ENCODE data around the gene CXCL12. TPM values are rescaled to one million over a fixed set of nuclear protein-coding genes. Genes with fewer than 3 reads are reported as not detected.

The CXCL12 gene
- total RNA-seq, 1 donor from 2014 or later, result 23.7 TPM

GRCh38 chr10:44426247-44427034 is 41.5 kb upstream of the CXCL12 start:
- no peak for FAIRE-seq
- Histone ChIP-seq H3K27ac (ENCODE audit: low read depth, low read length) (no peak overlapping the region), H3K9me3 (ENCODE audit: insufficient read depth, low read depth, low read length) (no peaks in the 10 kb centered on the region), H3K36me3 (ENCODE audit: insufficient read depth, low read length) (no peaks in the 10 kb centered on the region), H3K79me2 (ENCODE audit: insufficient read depth, low read length) (no peaks in the 10 kb centered on the region), H3K27me3 (ENCODE audit: insufficient read depth, low read length) (no peaks in the 10 kb centered on the region), H3K4me1 (ENCODE audit: insufficient read depth, low read length) (no peaks in the 10 kb centered on the region), H3K4me2 (ENCODE audit: low read length) (no peak overlapping the region), H4K20me1 (ENCODE audit: insufficient read depth, low read length) (no peaks in the 10 kb centered on the region), H3K9ac (ENCODE audit: low read length) (no peak overlapping the region), H2AFZ (ENCODE audit: low read depth, low read length) (no peak overlapping the region), H3K4me3 (ENCODE audit: insufficient read depth, low read depth, low read length) (no peak overlapping the region)
- DNase-seq (ENCODE audit: low read depth), result no peak
- H3K27ac Mint-ChIP-seq (ENCODE audit: unreplicated experiment), result no peak overlapping the region
- TF ChIP-seq EZH2 (IDR thresholded peaks at IDR 0.05; ENCODE audit: insufficient read depth, low read length) (no peak), CTCF (IDR thresholded peaks at IDR 0.05; ENCODE audit: insufficient read depth, low read depth, low read length) (no peak)
- peaks cover 7% of the 10 kb centered on the region for H3K9me3 Mint-ChIP-seq (ENCODE audit: unreplicated experiment)
- no peaks in the 10 kb centered on the region for H3K36me3 Mint-ChIP-seq (ENCODE audit: low read depth, unreplicated experiment)
- H3K27me3 Mint-ChIP-seq (ENCODE audit: low read depth, unreplicated experiment), result peaks cover 17% of the 10 kb centered on the region
- no peak overlapping the region for H3K4me3 Mint-ChIP-seq (ENCODE audit: unreplicated experiment)
- H3K4me1 Mint-ChIP-seq (ENCODE audit: low read depth, unreplicated experiment), result no peaks in the 10 kb centered on the region

GRCh38 chr10:44425466-44425865 is 40.6 kb upstream of the CXCL12 start:
- Histone ChIP-seq H3K27me3 (ENCODE audit: insufficient read depth, low read length) (peaks cover 3% of the 10 kb centered on the region), H3K9ac (ENCODE audit: low read length) (no peak overlapping the region), H3K36me3 (ENCODE audit: insufficient read depth, low read length) (no peaks in the 10 kb centered on the region), H3K27ac (ENCODE audit: low read depth, low read length) (no peak overlapping the region), H3K9me3 (ENCODE audit: insufficient read depth, low read depth, low read length) (no peaks in the 10 kb centered on the region), H3K4me2 (ENCODE audit: low read length) (no peak overlapping the region), H3K4me3 (ENCODE audit: insufficient read depth, low read depth, low read length) (no peak overlapping the region), H4K20me1 (ENCODE audit: insufficient read depth, low read length) (no peaks in the 10 kb centered on the region), H2AFZ (ENCODE audit: low read depth, low read length) (no peak overlapping the region), H3K79me2 (ENCODE audit: insufficient read depth, low read length) (no peaks in the 10 kb centered on the region), H3K4me1 (ENCODE audit: insufficient read depth, low read length) (no peaks in the 10 kb centered on the region)
- Mint-ChIP-seq H3K4me3 (ENCODE audit: unreplicated experiment) (no peak overlapping the region), H3K4me1 (ENCODE audit: low read depth, unreplicated experiment) (no peaks in the 10 kb centered on the region), H3K9me3 (ENCODE audit: unreplicated experiment) (peaks cover 1% of the 10 kb centered on the region), H3K27ac (ENCODE audit: unreplicated experiment) (no peak overlapping the region), H3K27me3 (ENCODE audit: low read depth, unreplicated experiment) (peaks cover 17% of the 10 kb centered on the region), H3K36me3 (ENCODE audit: low read depth, unreplicated experiment) (no peaks in the 10 kb centered on the region)
- no peak for DNase-seq (ENCODE audit: low read depth)
- TF ChIP-seq CTCF (IDR thresholded peaks at IDR 0.05; ENCODE audit: insufficient read depth, low read depth, low read length), result no peak
- no peak for TF ChIP-seq EZH2 (IDR thresholded peaks at IDR 0.05; ENCODE audit: insufficient read depth, low read length)
- no peak for FAIRE-seq

- DNase-seq (ENCODE audit: low read depth), result no peak
- Histone ChIP-seq H3K27me3 (ENCODE audit: insufficient read depth, low read length) (peaks cover 3% of the 10 kb centered on the region), H3K9ac (ENCODE audit: low read length) (no peak overlapping the region), H3K36me3 (ENCODE audit: insufficient read depth, low read length) (no peaks in the 10 kb centered on the region), H2AFZ (ENCODE audit: low read depth, low read length) (no peak overlapping the region), H3K27ac (ENCODE audit: low read depth, low read length) (no peak overlapping the region), H4K20me1 (ENCODE audit: insufficient read depth, low read length) (no peaks in the 10 kb centered on the region), H3K79me2 (ENCODE audit: insufficient read depth, low read length) (no peaks in the 10 kb centered on the region), H3K4me3 (ENCODE audit: insufficient read depth, low read depth, low read length) (no peak overlapping the region), H3K4me1 (ENCODE audit: insufficient read depth, low read length) (no peaks in the 10 kb centered on the region), H3K4me2 (ENCODE audit: low read length) (no peak overlapping the region), H3K9me3 (ENCODE audit: insufficient read depth, low read depth, low read length) (no peaks in the 10 kb centered on the region)
- H3K4me1 Mint-ChIP-seq (ENCODE audit: low read depth, unreplicated experiment), result no peaks in the 10 kb centered on the region
- no peaks in the 10 kb centered on the region for H3K36me3 Mint-ChIP-seq (ENCODE audit: low read depth, unreplicated experiment)
- TF ChIP-seq EZH2 (IDR thresholded peaks at IDR 0.05; ENCODE audit: insufficient read depth, low read length), result no peak
- TF ChIP-seq CTCF (IDR thresholded peaks at IDR 0.05; ENCODE audit: insufficient read depth, low read depth, low read length), result no peak
- peaks cover 1% of the 10 kb centered on the region for H3K9me3 Mint-ChIP-seq (ENCODE audit: unreplicated experiment)
- H3K27me3 Mint-ChIP-seq (ENCODE audit: low read depth, unreplicated experiment), result peaks cover 17% of the 10 kb centered on the region
- no peak overlapping the region for H3K4me3 Mint-ChIP-seq (ENCODE audit: unreplicated experiment)
- no peak overlapping the region for H3K27ac Mint-ChIP-seq (ENCODE audit: unreplicated experiment)
- FAIRE-seq, result no peak
Measured at GRCh38 chr10:44424957-44425356, 40.1 kb upstream of the CXCL12 start.
